Smooth muscle cell (in vitro differentiated cells): Measurements from ENCODE around the gene ARRDC3. TPM values are rescaled to one million over a fixed set of nuclear protein-coding genes. Genes with fewer than 3 reads are reported as not detected.

Experiments
- DNase-seq: peaks from one replicate; lab custom pipeline; 2025; ENCODE audit not compliant: unreplicated experiment; lab: John Stamatoyannopoulos, UW
- H2AFZ ChIP-seq: fragments of 200-600 bp; sonication (generic); 2 replicates; pipeline ENCODE4 v1.6.0; 2016; ENCODE audit warnings: antibody characterized with exemption, low read depth, mild to moderate bottlenecking
- H3F3A ChIP-seq: fragments of 200-600 bp; sonication (generic); 2 replicates; pipeline ENCODE4 v1.6.0; 2017; ENCODE audit warnings: antibody characterized with exemption, low read depth
- H3K27ac ChIP-seq: fragments of 200-600 bp; sonication (generic); 2 replicates; pipeline ENCODE4 v1.5.1; 2016; ENCODE audit warnings: low read depth, mild to moderate bottlenecking
- H3K27me3 ChIP-seq: fragments of 200-600 bp; sonication (generic); 2 replicates; pipeline ENCODE4 v1.6.1; 2016; ENCODE audit warnings: low read depth, mild to moderate bottlenecking
- H3K36me3 ChIP-seq: fragments of 200-600 bp; sonication (generic); 2 replicates; pipeline ENCODE4 v1.5.1; 2016; ENCODE audit warnings: low read depth
- H3K4me1 ChIP-seq: fragments of 200-600 bp; sonication (generic); 2 replicates; pipeline ENCODE4 v1.5.1; 2016; ENCODE audit warnings: low read depth
- H3K4me2 ChIP-seq: fragments of 200-600 bp; sonication (generic); 2 replicates; pipeline ENCODE4 v1.6.0; 2016; ENCODE audit warnings: mild to moderate bottlenecking
- H3K4me3 ChIP-seq: fragments of 200-600 bp; sonication (generic); 2 replicates; pipeline ENCODE4 v1.5.1; 2016; ENCODE audit warnings: mild to moderate bottlenecking
- H3K79me2 ChIP-seq: fragments of 200-600 bp; sonication (generic); 2 replicates; pipeline ENCODE4 v1.6.0; 2016; ENCODE audit warnings: low read depth, mild to moderate bottlenecking
- H3K9ac ChIP-seq: fragments of 200-600 bp; sonication (generic); 2 replicates; pipeline ENCODE4 v1.6.0; 2016; ENCODE audit warnings: low read depth
- H3K9me3 ChIP-seq: fragments of 200-600 bp; sonication (generic); replicated peaks from 2 replicates; pipeline ENCODE4 v1.5.1; 2016; ENCODE audit warnings: low read depth
- H4K20me1 ChIP-seq: fragments of 200-600 bp; sonication (generic); 2 replicates; pipeline ENCODE4 v1.6.0; 2016; ENCODE audit warnings: low read depth
- CTCF ChIP-seq: fragments of 200-600 bp; sonication (generic); IDR thresholded peaks from 2 replicates; pipeline ENCODE4 v1.5.1; 2017; ENCODE audit warnings: borderline replicate concordance, mild to moderate bottlenecking, antibody characterized with exemption; ENCODE audit not compliant: insufficient read depth, poor library complexity, severe bottlenecking
- WGBS: methylation state at CpG from one replicate; pipeline ENCODE4 v1.1.7; 2016; ENCODE audit warnings: low lambda C conversion rate; 5-methylcytosine and 5-hydroxymethylcytosine counted together
- polyA plus RNA-seq: library from polyadenylated mRNA; unstranded; fragments of >200 nt; fragmentation: Nextera tagmentation; extraction: Ambion mirVana; gene quantifications from 2 replicates; pipeline ENCODE4 v1.2.1, GENCODE V29; 2016
- total RNA-seq: library from RNA; depleted of rRNA; stranded (reverse); fragments of >200 nt; gene quantifications from 2 replicates; pipeline ENCODE4 v1.2.3, GENCODE V29; 2014

The ARRDC3 gene
- total and polyA plus RNA-seq, 2 experiments from 2014 or later = 27.1 to 95.0 TPM

DNA sequence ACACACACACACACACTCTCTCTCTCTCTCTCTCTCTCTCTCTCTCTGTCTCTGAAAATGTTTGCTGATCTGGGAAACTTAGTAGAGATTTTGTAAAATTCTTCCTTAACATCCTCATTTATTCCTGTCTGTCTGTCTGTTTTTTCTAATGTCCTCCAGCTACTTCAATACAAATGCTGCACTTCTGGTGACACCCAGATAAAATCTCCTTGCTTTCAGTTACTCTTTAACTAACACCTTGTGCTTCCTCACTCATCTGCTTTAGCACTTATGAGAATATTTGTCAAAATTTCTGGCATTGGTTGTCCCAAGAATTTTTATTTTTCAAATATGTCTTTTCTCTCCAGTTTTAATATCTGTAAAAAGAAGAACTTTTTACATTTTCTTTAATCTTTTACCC, 35.0 kb upstream of the ARRDC3 start:
- Histone ChIP-seq H3K4me2 (no peak overlapping the region), H3K36me3 (no peaks in the 10 kb centered on the region), H3K79me2 (no peaks in the 10 kb centered on the region), H3K9me3 (no peaks in the 10 kb centered on the region), H2AFZ (no peak overlapping the region), H3K27ac (no peak overlapping the region), H3F3A (no peaks in the 10 kb centered on the region), H4K20me1 (no peaks in the 10 kb centered on the region), H3K9ac (no peak overlapping the region), H3K27me3 (no peaks in the 10 kb centered on the region), H3K4me1 (peaks cover 9% of the 10 kb centered on the region), H3K4me3 (no peak overlapping the region)
- no peak for TF ChIP-seq CTCF
- no peak for DNase-seq

DNA sequence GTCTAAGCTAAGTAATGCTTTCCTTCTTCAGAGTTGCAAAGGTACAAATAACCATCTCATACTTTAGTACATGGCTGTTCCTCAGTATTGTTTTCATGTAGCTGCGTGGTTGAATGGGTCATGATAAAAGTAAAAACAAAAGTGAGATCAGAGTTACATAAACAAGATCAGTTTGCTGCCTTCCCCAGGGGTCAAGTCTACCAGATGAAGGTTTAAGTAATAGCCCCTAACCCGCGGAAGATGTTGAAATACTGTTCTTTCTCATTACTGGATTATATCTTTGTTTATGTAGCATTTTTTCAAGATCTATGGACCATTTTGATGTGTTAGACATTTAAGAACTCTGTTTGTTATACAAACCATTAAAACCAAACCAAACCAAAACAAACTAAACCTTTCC, 34.1 kb upstream of the ARRDC3 start:
- Histone ChIP-seq H3K4me2 (peak overlapping the region; percentile 25), H2AFZ (peak overlapping the region; percentile 19), H3K36me3 (no peaks in the 10 kb centered on the region), H3K4me3 (no peak overlapping the region), H3K27me3 (no peaks in the 10 kb centered on the region), H3K79me2 (no peaks in the 10 kb centered on the region), H3F3A (no peaks in the 10 kb centered on the region), H3K9me3 (no peaks in the 10 kb centered on the region), H3K4me1 (peaks cover 9% of the 10 kb centered on the region), H4K20me1 (no peaks in the 10 kb centered on the region), H3K27ac (no peak overlapping the region), H3K9ac (no peak overlapping the region)
- DNase-seq = no peak
- no peak for TF ChIP-seq CTCF
- 52% methylated on average over 3 of the region's 3 CpGs for WGBS

DNA sequence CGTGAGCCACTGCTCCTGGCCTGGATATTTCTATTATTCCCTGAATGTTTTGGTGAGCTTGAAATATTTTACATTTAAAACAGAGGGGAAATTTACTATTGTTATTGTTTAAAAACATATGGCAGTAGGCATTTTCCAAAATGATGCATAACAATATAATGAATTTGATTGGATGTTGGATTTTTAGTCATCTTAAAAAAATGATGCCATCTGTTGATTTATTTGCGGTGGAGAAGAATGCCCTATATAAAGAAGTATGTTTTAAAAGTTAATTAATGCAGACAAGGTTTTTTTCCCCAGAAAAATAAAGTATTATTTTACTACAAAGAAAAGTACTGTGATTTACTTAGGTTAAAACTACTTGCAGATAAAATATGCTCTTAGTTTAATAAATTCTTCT, 33.4 kb upstream of the ARRDC3 start:
- Histone ChIP-seq H3K27ac (no peak overlapping the region), H3K9ac (no peak overlapping the region), H4K20me1 (no peaks in the 10 kb centered on the region), H3K4me3 (no peak overlapping the region), H3K4me1 (peaks cover 9% of the 10 kb centered on the region), H2AFZ (no peak overlapping the region), H3K27me3 (no peaks in the 10 kb centered on the region), H3F3A (no peaks in the 10 kb centered on the region), H3K79me2 (no peaks in the 10 kb centered on the region), H3K4me2 (no peak overlapping the region), H3K9me3 (no peaks in the 10 kb centered on the region), H3K36me3 (no peaks in the 10 kb centered on the region)
- DNase-seq = no peak
- TF ChIP-seq CTCF = no peak
- WGBS = 94% methylated on average over 2 of the region's 2 CpGs

GRCh38 chr5:91409304-91409703, 26.2 kb upstream of the ARRDC3 start:
- Histone ChIP-seq H3K4me2 (no peak overlapping the region), H3F3A (no peaks in the 10 kb centered on the region), H3K4me3 (no peak overlapping the region), H4K20me1 (no peaks in the 10 kb centered on the region), H3K27me3 (no peaks in the 10 kb centered on the region), H3K9ac (no peak overlapping the region), H3K27ac (no peak overlapping the region), H3K79me2 (no peaks in the 10 kb centered on the region), H3K9me3 (no peaks in the 10 kb centered on the region), H3K4me1 (no peaks in the 10 kb centered on the region), H2AFZ (no peak overlapping the region), H3K36me3 (no peaks in the 10 kb centered on the region)
- WGBS = 100% methylated on average over 1 of the region's 1 CpG
- no peak for TF ChIP-seq CTCF
- DNase-seq = no peak
